ENCODE measurements around the gene DHRSX.

- TF ChIP-seq, protein P1, sequence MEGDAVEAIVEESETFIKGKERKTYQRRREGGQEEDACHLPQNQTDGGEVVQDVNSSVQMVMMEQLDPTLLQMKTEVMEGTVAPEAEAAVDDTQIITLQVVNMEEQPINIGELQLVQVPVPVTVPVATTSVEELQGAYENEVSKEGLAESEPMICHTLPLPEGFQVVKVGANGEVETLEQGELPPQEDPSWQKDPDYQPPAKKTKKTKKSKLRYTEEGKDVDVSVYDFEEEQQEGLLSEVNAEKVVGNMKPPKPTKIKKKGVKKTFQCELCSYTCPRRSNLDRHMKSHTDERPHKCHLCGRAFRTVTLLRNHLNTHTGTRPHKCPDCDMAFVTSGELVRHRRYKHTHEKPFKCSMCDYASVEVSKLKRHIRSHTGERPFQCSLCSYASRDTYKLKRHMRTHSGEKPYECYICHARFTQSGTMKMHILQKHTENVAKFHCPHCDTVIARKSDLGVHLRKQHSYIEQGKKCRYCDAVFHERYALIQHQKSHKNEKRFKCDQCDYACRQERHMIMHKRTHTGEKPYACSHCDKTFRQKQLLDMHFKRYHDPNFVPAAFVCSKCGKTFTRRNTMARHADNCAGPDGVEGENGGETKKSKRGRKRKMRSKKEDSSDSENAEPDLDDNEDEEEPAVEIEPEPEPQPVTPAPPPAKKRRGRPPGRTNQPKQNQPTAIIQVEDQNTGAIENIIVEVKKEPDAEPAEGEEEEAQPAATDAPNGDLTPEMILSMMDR (conservative IDR thresholded peaks at IDR 0.05 in 1 of 2, IDR thresholded peaks at IDR 0.05 in 1 of 2; ENCODE audit: low read depth in 1 of 2, low read length in 2 of 2), result no peak
- TF ChIP-seq EZH2 (IDR thresholded peaks at IDR 0.05; ENCODE audit: low read length, missing control alignments), result no peak
These were observed 5.2 kb downstream of the DHRSX start for GRCh38 chrX:2495595-2495994.
